Endothelial cell of umbilical vein (primary cell): ENCODE data around the gene TBK1.

ENCODE experiments used
- EZH2 ChIP-seq: IDR thresholded peaks from 2 replicates; pipeline ENCODE4 v1.6.1; 2012; ENCODE audit warnings: borderline replicate concordance, low read depth, mild to moderate bottlenecking, moderate library complexity, low read length, inconsistent platforms; ENCODE audit not compliant: severe bottlenecking
- POLR2A ChIP-seq: IDR thresholded peaks from 2 replicates; pipeline ENCODE4 v1.6.1; 2012; ENCODE audit warnings: low read depth, mild to moderate bottlenecking, control low read depth, low read length
- TF ChIP-seq, protein P1 (sequence below), 2 donors: IDR thresholded peaks; 1 replicate in 1 of 2; 2 replicates in 1 of 2; pipeline ENCODE4 v1.5.1; 2011; ENCODE audit warnings: low read length in 2 of 2, mild to moderate bottlenecking in 2 of 2, moderate library complexity in 2 of 2, control low read depth in 1 of 2, inconsistent platforms in 1 of 2, low read depth in 1 of 2; ENCODE audit not compliant: insufficient read depth in 1 of 2; ENCODE audit errors: extremely low read depth in 1 of 2

DNA sequence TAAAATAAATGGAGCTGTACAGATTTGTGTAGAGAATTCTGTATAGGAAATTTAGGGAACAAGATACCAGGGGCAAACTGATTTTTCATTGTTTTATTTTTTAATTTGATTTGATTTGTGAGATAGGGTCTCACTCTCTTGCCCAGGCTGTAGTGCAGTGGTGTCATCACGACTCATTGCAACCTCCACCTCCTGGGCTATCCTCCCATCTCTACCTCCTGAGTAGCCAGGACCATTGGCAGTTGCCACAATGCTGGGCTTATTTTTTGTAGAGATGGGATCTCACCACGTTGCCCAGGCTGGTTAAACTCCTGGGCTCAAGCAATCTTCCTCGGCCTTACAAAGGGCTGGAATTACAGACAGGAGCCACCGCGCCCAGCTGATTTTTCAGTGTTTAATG is 18.0 kb upstream of the TBK1 start:
- TF ChIP-seq, protein P1, sequence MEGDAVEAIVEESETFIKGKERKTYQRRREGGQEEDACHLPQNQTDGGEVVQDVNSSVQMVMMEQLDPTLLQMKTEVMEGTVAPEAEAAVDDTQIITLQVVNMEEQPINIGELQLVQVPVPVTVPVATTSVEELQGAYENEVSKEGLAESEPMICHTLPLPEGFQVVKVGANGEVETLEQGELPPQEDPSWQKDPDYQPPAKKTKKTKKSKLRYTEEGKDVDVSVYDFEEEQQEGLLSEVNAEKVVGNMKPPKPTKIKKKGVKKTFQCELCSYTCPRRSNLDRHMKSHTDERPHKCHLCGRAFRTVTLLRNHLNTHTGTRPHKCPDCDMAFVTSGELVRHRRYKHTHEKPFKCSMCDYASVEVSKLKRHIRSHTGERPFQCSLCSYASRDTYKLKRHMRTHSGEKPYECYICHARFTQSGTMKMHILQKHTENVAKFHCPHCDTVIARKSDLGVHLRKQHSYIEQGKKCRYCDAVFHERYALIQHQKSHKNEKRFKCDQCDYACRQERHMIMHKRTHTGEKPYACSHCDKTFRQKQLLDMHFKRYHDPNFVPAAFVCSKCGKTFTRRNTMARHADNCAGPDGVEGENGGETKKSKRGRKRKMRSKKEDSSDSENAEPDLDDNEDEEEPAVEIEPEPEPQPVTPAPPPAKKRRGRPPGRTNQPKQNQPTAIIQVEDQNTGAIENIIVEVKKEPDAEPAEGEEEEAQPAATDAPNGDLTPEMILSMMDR (IDR thresholded peaks at IDR 0.05; ENCODE audit: extremely low read depth in 1 of 2, insufficient read depth in 1 of 2, low read depth in 1 of 2, low read length in 2 of 2) = no peak
- TF ChIP-seq EZH2 (no peak), POLR2A (no peak)
